Measurements from ENCODE around the gene SELENOV.

DNA sequence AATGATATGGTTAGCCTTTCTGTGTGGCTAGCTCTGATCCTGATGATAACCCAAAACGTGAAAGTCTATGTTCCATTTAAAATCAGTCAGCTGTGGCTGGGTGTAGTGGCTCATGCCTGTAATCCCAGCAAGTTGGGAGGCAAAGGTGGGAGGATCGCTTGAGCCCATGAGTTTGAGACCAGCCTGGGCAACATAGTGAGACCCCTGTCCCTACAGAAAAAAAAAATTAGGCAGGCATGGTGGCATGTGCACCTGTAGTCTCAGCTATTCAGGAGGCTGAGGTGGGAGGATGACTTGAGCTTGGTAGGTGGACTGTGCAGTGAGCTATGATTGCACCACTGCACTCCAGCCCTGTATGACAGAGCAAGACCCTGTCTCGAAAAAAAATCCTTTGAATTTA is 18.9 kb downstream of the SELENOV start:
- TF ChIP-seq, protein P1, sequence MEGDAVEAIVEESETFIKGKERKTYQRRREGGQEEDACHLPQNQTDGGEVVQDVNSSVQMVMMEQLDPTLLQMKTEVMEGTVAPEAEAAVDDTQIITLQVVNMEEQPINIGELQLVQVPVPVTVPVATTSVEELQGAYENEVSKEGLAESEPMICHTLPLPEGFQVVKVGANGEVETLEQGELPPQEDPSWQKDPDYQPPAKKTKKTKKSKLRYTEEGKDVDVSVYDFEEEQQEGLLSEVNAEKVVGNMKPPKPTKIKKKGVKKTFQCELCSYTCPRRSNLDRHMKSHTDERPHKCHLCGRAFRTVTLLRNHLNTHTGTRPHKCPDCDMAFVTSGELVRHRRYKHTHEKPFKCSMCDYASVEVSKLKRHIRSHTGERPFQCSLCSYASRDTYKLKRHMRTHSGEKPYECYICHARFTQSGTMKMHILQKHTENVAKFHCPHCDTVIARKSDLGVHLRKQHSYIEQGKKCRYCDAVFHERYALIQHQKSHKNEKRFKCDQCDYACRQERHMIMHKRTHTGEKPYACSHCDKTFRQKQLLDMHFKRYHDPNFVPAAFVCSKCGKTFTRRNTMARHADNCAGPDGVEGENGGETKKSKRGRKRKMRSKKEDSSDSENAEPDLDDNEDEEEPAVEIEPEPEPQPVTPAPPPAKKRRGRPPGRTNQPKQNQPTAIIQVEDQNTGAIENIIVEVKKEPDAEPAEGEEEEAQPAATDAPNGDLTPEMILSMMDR (conservative IDR thresholded peaks at IDR 0.05), result no peak
- TF ChIP-seq ZFX (IDR thresholded peaks at IDR 0.05), result no peak

All from C4-2B (cell line).